GM18502 (cell line): ENCODE data around the gene GBP5.
"Not testable (repeated sequence)": the region's sequence is repeated elsewhere in the genome, so short reads cannot be mapped to it uniquely, and the experiment has no call there.

ENCODE experiments used
- ATAC-seq: cut with Tn5 transposase; IDR thresholded peaks from one replicate; pipeline ENCODE4 v1.9.1; 2021; ENCODE audit warnings: mild to moderate bottlenecking; ENCODE audit not compliant: unreplicated experiment, poor library complexity

The GBP5 gene

DNA sequence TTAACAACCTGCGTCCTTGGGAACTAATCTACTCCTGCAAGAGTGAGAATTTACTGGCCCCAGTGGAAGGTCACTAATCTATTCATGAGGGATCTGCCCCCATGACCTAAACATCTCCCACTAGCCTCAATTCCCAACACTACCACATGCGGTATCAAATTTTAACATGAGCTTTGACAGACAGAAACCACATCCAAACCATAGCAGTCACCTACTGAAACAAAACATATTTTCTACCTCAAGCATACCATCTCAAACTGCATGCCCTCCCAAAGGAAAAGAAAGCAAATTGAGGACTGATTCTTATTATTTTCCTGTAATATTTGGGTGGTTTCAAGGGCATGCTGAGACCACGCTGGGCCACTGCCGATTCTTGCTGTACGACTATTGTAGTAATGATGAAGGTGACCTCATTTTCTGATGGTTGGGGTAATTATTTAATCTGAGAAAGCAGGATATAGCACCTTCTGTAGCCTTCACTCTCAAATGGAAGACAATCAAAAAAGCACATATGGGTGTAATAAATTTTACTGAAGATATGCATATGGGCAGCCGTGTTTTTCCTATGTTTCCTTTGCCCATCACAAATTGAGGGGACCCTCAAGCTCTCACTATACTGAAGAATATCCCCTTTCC is 13.2 kb upstream of the GBP5 start:
- no peak for ATAC-seq

DNA sequence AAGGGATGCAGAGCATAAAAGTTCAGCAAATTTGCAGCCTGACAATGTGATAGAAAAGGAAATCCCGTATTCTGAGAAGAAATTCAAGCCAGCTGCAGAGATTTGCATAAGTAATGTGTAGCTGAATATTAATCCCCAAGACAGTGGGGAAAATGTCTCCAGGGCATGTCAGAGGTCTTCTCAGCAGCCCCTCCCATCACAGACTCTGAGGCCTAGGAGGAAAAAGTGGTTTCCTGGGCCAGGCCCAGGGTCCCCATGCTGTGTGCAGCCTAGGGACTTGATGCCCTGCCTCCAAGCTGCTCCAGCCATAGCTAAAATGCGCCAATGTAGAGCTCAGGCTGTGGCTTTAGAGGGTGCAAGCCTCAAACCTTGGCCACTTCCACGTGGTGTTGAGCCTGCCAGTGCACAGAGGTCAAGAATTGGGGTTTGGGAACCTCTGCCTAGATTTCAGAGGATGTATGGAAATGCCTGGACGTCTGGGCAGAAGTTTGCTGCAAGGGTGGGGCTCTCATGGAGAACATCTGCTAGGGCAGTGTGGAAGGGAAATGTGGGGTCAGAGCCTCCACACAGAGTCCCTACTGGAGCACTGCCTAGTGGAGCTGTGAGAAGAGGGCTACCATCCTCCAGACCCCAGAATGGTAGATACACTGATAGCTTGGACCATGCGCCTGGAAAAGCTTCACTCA is 11.6 kb upstream of the GBP5 start:
- ATAC-seq = not testable (repeated sequence)

DNA sequence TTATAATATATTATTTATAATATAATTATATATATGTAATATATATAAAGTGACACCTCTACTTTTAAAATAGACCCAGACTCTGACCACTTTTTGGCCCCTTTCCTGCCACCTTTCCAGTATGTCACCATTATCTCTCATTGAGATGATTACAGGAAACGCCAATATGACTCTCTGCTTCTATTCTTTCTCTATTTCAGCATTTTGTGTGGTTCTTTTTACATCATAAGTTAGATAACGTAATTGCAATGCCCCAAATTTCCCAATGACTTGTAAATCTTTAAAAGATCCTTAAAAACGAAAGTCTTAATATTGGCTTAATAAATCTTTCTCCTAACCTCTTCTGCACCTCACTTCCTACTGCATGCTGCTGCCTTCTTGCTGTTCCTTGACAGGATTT is 8.1 kb upstream of the GBP5 start:
- no peak for ATAC-seq

DNA sequence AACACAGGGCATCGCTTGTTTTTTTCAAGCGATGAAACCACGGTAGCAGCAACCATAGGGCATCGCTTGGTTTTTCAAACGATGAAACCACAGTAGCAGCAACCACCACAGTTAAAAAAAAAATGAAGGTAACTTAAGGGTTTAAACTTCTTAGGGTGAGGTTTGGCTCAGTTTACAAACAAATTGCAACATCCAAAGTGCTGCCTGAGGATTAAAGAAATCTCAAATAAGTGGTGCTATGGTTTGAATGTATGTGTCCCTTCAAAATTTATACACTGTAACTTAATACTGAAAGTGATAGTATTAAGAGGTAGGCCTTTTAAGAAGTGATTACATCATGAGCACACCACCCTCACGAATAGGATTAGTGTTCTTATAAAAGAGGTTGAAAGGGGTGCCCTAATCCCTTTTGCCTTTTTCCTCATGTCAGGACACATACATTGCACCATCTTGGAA is 6.4 kb upstream of the GBP5 start:
- no peak for ATAC-seq

DNA sequence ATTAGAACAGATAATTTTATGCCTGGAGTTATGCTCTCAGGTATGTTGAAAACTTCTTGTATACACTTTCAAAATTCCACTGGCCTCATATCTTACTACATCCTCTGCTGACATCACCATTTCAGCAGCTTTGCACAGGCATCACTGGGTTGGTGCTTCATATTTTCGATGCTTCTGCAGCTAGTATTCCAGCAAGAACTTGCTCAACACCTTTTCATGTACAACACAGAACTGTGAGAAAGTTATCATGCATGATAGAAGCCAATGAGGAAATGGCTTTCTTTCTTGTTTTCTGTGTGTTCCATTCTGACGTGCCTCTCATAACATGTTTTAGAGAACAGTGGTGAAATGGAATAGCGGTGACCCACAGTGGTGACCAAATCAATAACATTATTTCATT is 5.1 kb upstream of the GBP5 start:
- no peak for ATAC-seq

DNA sequence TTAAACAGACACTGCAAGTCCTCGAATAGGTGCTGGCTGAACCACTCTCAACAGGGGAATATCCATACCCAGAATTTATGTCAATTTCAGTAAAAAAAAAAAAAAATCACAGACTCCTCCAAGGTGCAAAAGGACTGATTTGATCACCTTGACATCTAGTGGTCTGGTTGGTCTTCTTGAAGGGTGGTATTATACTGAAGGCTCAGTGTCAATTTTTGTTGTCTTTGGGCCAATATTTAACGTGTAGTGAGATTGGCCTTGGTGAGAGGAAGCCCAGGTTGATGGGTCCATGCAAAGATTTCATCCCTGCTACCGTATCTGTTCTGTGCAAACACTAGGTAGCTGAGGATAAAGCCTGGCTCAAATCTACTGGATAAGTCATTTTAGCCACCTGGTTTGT is 4.0 kb upstream of the GBP5 start:
- ATAC-seq = no peak

DNA sequence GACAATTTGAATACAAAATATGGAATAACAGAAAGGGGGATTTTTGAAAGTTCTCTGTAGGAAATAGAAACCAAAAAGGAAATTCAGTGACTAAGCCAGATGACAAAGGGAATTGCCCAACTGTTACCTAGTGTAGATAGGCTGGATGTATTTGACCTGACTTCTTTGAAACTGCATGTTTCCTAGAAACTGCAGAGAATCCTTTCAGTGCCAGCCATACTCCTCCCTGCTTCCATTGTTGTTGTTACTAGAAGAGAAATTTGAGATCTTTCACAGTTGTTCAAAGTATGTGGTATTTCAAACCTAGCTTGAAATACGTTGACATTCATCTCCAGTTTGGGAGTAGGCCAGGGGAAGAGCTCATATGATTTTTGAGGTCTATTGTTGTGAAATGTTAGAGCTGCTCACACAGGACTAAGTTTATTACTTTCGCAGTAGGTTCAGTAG is 1.8 kb upstream of the GBP5 start:
- ATAC-seq = no peak

DNA sequence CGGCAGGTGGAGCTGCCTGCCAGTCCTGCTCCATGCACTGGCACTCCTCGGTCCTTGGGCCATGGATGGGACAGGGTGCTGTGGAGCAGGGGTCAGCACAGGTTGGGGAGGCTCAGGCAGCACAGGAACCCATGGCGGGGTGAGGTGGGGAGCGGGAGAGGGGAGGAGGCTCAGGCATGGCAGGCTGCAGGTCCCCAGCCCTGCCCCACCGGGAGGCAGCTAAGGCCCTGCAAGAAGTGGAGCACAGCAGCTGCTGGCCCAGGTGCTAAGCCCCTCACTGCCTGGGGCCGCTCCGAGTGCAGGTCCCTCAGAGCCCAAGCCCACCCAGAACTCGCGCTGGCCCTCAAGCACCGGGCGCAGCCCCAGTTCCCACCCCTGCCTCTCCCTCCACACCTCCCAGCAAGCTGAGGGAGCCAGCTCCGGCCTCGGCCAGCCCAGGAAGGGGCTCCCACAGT is 691 bp upstream of the GBP5 start:
- no peak for ATAC-seq

DNA sequence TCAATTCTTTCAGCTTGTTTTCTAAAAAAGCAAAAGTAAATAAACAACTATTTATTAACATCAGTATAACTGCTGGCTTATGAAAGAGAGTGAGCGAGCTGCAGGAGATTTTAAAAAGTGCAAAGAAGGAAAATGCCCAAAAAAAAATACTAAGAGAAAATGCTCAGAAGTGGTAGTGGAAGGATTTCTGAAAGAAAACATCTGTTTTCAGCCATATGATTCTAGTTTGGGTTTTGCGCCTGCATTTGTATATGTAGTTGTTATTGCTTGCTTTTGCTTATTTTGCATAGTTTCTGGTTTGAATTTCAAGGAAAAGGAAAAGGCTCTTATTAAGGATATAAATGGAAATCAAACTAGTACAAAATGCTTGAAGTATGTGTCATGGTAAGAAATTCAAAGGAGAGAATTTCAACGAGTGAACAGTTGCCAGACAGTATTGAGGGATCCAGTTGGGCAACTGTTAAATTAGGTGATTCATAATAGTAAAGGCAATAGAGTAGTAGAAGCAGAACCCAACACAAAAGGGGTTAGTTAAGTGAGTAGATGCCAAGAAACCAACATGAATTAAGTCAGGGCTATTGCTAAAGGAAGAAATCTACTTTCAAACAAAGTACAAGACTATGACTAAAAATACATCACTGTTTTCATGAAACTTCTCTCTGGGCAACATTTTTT is 1.2 kb downstream of the GBP5 start:
- no peak for ATAC-seq

DNA sequence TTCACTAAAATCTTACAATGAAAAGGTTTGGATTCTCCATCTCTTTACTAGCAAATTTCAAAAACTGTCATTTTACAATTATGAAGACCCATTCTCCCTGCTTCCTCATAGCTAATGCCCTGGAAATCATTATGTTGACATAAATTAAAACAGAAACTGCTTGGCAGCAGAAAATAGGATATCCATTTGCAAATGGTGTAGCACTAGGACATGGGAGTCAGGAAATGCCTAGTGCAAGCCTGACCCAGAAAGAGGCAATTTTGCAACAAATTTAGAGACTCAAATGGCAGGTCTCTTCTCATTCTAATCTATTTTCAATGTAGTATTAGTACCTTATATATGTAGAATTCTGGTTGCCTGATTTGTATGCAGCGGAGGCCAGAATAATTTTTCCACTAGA is 2.2 kb downstream of the GBP5 start:
- ATAC-seq = no peak

DNA sequence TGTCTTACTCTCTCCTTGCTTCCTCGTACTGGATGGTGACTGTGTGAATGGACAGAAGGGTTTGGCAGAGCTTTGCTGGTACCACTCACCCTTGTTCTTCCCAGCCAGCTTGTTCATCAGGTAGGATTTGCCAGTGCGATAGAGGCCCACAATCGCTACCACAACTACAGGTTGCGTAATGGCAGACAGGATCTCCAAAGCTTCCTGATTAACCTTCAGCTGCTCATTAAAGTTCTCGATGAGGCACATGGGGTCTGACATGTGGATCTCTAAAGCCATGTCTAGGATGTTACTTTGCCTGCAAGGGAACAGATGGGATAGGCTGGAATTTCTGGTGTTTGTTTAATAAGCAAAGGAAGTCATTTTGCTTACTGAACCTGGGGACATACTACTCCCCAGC is 3.4 kb downstream of the GBP5 start:
- ATAC-seq = no peak

DNA sequence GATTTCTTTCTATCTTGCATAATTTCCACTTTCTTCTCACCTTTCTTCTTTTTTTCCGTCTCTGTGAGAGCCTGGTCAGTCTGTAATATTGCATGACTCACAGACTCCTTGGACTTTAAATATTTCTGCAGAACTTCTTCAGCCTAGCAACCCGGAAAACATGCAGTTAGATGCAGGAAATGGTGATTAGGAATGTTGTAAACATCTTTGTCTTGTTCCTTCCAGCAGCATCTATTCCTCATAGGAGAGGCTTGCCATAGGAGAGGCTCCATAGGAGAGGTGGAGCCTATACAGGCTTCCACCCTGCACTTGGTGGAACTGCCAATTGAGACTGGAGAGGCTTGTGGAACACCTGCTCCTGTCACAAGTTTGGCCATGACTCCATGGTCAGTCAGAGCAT is 10.0 kb downstream of the GBP5 start:
- no peak for ATAC-seq

DNA sequence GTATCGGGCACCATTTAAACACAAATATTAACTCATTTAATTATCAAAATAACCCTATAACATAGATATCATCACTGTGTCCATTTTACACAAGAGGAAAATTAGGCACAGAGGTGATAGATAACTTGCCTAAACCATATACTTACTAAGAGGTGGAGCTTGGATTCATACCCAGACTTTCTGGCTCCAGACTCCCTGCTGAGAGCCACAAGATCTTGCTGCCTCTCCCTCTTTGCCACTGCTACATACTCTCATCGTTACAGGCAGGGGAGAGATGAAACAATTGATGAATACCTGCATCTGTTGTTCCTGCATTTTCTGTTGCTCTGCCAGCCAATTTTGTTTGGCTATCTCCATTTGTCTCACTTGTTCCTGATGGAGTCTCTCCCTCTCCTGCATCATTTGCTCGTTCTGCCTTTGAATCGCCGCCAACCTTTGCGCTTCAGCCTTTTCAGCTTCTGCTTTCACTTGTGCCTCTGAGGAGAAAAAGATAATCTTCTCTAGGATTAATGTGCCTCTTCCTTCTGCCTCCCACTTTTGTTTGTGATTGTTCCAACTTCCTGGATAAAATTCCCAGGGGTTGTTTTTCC is 10.6 kb downstream of the GBP5 start:
- no peak for ATAC-seq

DNA sequence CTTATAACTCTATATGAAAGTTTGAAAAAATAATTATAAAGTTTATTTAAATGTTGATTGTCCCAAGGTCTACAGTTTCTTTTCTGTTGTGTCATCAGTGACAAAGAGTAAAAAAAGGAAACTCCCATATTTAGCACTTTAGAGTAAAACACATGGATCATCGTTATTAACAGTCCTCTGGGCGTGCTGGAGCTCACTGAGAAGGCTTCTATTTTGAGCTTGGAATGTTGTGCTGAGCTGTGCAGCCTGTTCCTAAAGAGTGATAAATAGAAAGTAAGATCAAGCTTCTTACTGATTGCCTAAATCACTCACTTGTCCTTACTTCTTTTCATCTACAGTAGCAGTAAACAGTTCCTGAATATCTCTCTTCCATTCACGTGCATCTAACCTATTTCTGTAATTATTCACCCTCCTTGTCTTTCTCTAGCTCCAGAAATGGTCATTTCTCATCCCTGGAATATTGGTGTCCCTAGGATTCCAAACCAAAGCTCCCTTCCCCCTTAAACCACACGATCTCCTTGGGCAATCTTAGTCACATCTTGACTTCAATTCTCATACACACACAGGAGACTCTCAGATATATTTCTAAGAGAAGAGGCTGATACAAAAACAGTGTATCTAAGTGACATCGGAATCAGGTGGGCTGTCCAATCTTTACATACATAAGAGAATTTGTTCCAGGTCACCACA is 11.9 kb downstream of the GBP5 start:
- ATAC-seq = no peak

DNA sequence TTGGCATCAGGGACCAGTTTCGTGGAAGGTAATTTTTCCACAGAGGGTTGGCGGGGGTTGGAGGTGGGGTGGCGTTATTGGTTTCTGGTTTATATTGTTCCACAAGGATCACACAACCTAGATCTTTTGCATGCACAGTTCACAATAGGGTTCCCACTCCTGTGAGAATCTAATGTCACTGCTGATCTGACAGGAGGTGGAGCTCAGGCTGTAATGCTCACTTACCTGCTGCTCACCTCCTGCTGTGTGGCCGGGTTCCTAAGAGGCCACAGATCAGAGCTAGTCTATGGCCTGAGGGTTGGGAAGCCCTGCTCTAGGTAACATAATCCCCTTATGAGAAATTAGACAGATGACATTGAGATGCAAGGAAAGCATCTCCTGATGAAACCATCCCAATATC is 12.6 kb downstream of the GBP5 start:
- no peak for ATAC-seq

DNA sequence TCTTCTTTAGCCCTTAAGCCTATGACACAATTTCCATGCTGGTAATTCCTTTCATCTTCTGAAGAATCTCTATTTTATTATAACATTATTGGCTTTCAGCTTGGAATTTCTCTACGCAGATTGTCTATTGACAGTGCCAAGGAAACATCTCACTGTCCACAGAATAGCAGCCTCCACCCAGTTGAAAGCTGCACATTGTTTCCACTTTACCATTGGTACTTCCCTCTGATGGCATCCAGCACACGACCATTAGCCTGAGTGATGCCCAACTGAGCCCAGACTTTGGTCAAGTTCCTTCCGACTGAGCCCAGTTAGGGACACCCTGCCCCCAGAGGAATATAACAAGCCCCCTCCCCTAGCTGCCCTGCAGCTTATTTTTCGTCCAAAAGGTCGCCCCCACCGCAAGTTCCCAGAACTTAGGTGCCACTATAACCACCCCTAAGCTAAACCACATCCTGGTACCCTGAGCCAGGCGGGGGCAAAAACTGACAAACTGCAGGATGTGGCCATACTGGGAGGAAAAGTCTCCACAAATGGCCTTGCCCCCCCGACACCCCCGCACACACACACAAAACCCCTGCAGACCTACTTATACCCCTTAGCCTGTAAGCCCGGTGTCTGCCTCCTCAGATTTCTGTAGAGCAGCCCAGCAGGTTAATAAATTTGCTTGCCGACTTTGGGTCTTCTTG is 13.2 kb downstream of the GBP5 start:
- ATAC-seq = no peak

DNA sequence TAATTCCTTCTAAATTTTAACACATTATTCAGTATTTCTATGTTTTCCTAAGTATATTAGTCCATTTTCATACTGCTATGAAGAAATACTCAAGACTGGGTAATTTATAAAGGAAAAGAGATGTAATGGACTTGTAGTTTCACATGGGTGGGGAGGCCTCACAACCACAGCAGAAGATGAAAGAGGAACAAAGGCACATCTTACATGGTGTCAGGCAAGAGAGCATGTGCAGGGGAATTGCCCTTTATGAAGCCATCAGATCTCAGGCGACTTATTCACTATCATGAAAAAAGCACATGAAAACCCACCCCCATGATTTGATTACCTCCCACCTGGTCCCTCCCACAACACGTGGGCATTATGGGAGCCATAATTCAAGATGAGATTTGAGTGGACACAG is 15.6 kb downstream of the GBP5 start:
- ATAC-seq = no peak

DNA sequence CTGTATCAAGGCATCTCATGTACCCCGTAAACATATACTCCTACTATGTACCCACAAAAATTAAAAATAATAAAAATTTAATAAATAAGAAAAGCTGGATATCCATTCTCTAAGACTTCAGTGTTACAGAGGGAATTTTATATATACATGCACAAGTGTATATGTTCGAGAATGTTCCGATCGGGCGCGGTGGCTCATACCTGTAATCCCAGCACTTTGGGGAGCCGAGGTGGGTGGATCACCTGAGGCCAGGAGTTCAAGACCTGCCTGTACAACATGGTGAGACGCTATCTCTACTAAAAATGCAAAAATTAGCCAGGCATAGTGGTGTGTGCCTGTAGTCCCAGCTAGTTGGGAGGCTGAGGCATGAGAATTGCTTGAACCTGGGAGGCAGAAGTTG is 17.1 kb downstream of the GBP5 start:
- not testable (repeated sequence) for ATAC-seq

DNA sequence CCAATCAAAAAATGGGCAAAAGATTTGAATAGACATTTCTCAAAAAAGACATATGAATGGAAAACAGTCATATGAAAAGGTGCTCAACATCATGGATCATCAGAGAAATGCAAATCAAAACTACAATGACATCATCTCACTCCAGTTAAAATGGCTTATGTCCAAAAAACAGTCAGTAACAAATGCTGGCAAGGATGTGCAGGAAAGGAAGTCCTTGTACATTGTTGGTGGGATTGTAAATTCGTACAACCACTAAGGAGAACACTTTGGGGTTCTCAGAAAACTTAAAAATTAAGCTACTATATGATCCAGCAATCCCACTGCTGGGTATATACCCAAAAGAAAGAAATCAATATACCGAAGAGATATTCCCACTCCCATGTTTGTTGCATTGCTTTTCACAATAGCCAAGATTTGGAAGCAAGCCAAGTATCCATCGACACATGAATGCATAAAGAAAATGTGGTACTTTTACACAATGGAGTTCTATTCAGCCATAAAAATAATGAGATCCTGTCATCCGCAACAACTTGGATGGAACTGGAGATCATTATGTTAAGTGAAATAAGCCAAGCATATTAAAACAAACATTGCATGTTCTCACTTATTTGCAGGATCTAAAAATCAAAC is 17.9 kb downstream of the GBP5 start:
- no peak for ATAC-seq

DNA sequence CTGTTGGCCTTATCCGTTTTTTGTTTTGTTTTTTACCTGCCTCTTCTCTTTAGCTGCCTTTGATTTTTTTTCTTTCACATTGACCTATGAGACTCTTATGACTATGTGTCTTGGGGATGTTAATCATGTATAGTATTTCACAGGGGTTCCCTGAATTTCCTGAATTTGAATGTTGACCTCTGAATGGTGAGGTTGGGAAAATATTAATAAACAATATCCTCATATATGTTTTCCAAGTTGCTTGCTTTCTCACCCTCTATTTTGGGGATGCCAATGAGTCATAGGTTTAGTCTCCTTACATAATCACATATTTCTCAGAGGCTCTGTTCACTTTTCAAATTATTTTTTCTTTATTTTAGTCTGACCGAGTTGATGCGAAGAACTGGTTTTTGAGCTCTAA is 29.6 kb downstream of the GBP5 start:
- no peak for ATAC-seq
